ENCODE data around the gene DCLK1.

The DCLK1 gene

GRCh38 chr13:35957241-35957731, 173.9 kb downstream of the DCLK1 start:
- no peak for DNase-seq (ENCODE audit: extremely low read depth in 1 of 2, low read depth in 1 of 2)

- no peak for DNase-seq (ENCODE audit: extremely low read depth in 1 of 2, low read depth in 1 of 2)
These were observed 175.1 kb downstream of the DCLK1 start for GRCh38 chr13:35956074-35956473.

- DNase-seq (ENCODE audit: extremely low read depth in 1 of 2, low read depth in 1 of 2), result no peak
These were observed 177.0 kb downstream of the DCLK1 start for GRCh38 chr13:35954207-35954560.

GRCh38 chr13:35953537-35954206, 177.5 kb downstream of the DCLK1 start:
- no peak for DNase-seq (ENCODE audit: extremely low read depth in 1 of 2, low read depth in 1 of 2)

- no peak for DNase-seq (ENCODE audit: extremely low read depth in 1 of 2, low read depth in 1 of 2)
These were observed 183.9 kb downstream of the DCLK1 start for GRCh38 chr13:35947315-35947714.

GRCh38 chr13:35945368-35945767, 185.8 kb downstream of the DCLK1 start:
- no peak for DNase-seq (ENCODE audit: extremely low read depth in 1 of 2, low read depth in 1 of 2)

- no peak for DNase-seq (ENCODE audit: extremely low read depth in 1 of 2, low read depth in 1 of 2)
These were observed 189.8 kb downstream of the DCLK1 start for GRCh38 chr13:35941374-35941773.

- DNase-seq (ENCODE audit: extremely low read depth in 1 of 2, low read depth in 1 of 2), result no peak
These were observed 190.4 kb downstream of the DCLK1 start for GRCh38 chr13:35940734-35941133.

GRCh38 chr13:35936246-35936978, 194.8 kb downstream of the DCLK1 start:
- no peak for DNase-seq (ENCODE audit: extremely low read depth in 1 of 2, low read depth in 1 of 2)

GRCh38 chr13:35930665-35931631, 200.2 kb downstream of the DCLK1 start:
- no peak for DNase-seq (ENCODE audit: extremely low read depth in 1 of 2, low read depth in 1 of 2)

GRCh38 chr13:35927567-35928021, 203.6 kb downstream of the DCLK1 start:
- no peak for DNase-seq (ENCODE audit: extremely low read depth in 1 of 2, low read depth in 1 of 2)

- DNase-seq (ENCODE audit: extremely low read depth in 1 of 2, low read depth in 1 of 2), result no peak
These were observed 204.2 kb downstream of the DCLK1 start for GRCh38 chr13:35926859-35927530.

- DNase-seq (ENCODE audit: extremely low read depth in 1 of 2, low read depth in 1 of 2), result no peak
These were observed 205.5 kb downstream of the DCLK1 start for GRCh38 chr13:35925669-35926068.

- DNase-seq (ENCODE audit: extremely low read depth in 1 of 2, low read depth in 1 of 2), result no peak
These were observed 207.8 kb downstream of the DCLK1 start for GRCh38 chr13:35923347-35923746.

GRCh38 chr13:35920816-35921215, 210.4 kb downstream of the DCLK1 start:
- no peak for DNase-seq (ENCODE audit: extremely low read depth in 1 of 2, low read depth in 1 of 2)

GRCh38 chr13:35917942-35918645, 213.1 kb downstream of the DCLK1 start:
- no peak for DNase-seq (ENCODE audit: extremely low read depth in 1 of 2, low read depth in 1 of 2)

GRCh38 chr13:35917252-35917941, 213.8 kb downstream of the DCLK1 start:
- DNase-seq (ENCODE audit: extremely low read depth in 1 of 2, low read depth in 1 of 2), result no peak

GRCh38 chr13:35916146-35916545, 215.0 kb downstream of the DCLK1 start:
- no peak for DNase-seq (ENCODE audit: extremely low read depth in 1 of 2, low read depth in 1 of 2)

GRCh38 chr13:35914662-35915061, 216.5 kb downstream of the DCLK1 start:
- no peak for DNase-seq (ENCODE audit: extremely low read depth in 1 of 2, low read depth in 1 of 2)
